IPS-18a (cell line): ENCODE measurements around the gene TMEM258.
A peak's percentile ranks its signal among the peaks of the same experiment; 100 is the strongest.

Experiments
- H3K27ac ChIP-seq: one replicate; pipeline ENCODE4 v1.5.1; 2013; ENCODE audit warnings: low read length
- H3K27me3 ChIP-seq: one replicate; pipeline ENCODE4 v1.6.1; 2013; ENCODE audit warnings: mild to moderate bottlenecking, low read length; ENCODE audit not compliant: control insufficient read depth, insufficient read depth
- H3K36me3 ChIP-seq: one replicate; pipeline ENCODE4 v1.6.1; 2013; ENCODE audit warnings: low read depth, low read length; ENCODE audit not compliant: control insufficient read depth
- H3K4me1 ChIP-seq: one replicate; pipeline ENCODE4 v1.6.1; 2013; ENCODE audit warnings: low read depth, low read length; ENCODE audit not compliant: control insufficient read depth
- H3K4me3 ChIP-seq: one replicate; pipeline ENCODE4 v1.5.1; 2013; ENCODE audit warnings: low read length
- H3K9ac ChIP-seq: one replicate; pipeline ENCODE4 v1.6.1; 2013; ENCODE audit warnings: mild to moderate bottlenecking, low read length, moderate library complexity
- H3K9me3 ChIP-seq: one replicate; pipeline ENCODE4 v1.6.1; 2013; ENCODE audit warnings: low read depth, low read length; ENCODE audit not compliant: control insufficient read depth

Gene TMEM258

GRCh38 chr11:61805146-61805545, 12.7 kb upstream of the TMEM258 start:
- H3K9me3 ChIP-seq: no peaks in the 10 kb centered on the region
- H3K9ac ChIP-seq: no peak overlapping the region
- H3K27me3 ChIP-seq: no peaks in the 10 kb centered on the region
- H3K36me3 ChIP-seq: peaks cover 87% of the 10 kb centered on the region
- no peaks in the 10 kb centered on the region for H3K4me1 ChIP-seq
- no peak overlapping the region for H3K4me3 ChIP-seq
- no peak overlapping the region for H3K27ac ChIP-seq

GRCh38 chr11:61803889-61804647, 11.7 kb upstream of the TMEM258 start:
- no peaks in the 10 kb centered on the region for H3K4me1 ChIP-seq
- peaks cover 84% of the 10 kb centered on the region for H3K36me3 ChIP-seq
- H3K27ac ChIP-seq: no peak overlapping the region
- no peaks in the 10 kb centered on the region for H3K9me3 ChIP-seq
- H3K4me3 ChIP-seq: no peak overlapping the region
- H3K27me3 ChIP-seq: no peaks in the 10 kb centered on the region
- H3K9ac ChIP-seq: no peak overlapping the region

- H3K27ac ChIP-seq: no peak overlapping the region
- no peaks in the 10 kb centered on the region for H3K27me3 ChIP-seq
- no peaks in the 10 kb centered on the region for H3K9me3 ChIP-seq
- no peak overlapping the region for H3K4me3 ChIP-seq
- peaks cover 73% of the 10 kb centered on the region for H3K36me3 ChIP-seq
- H3K9ac ChIP-seq: no peak overlapping the region
- no peaks in the 10 kb centered on the region for H3K4me1 ChIP-seq
These were observed 10.2 kb upstream of the TMEM258 start for GRCh38 chr11:61802605-61803004.

GRCh38 chr11:61800331-61801281, 8.2 kb upstream of the TMEM258 start:
- no peak overlapping the region for H3K27ac ChIP-seq

GRCh38 chr11:61799665-61800284, 7.4 kb upstream of the TMEM258 start:
- H3K9ac ChIP-seq: no peak overlapping the region

More at GRCh38 chr11:61800331-61801281, 8.2 kb upstream of the TMEM258 start:
- H3K4me1 ChIP-seq: no peaks in the 10 kb centered on the region
- H3K9ac ChIP-seq: no peak overlapping the region
- no peaks in the 10 kb centered on the region for H3K9me3 ChIP-seq
- H3K36me3 ChIP-seq: peaks cover 72% of the 10 kb centered on the region
- H3K27me3 ChIP-seq: no peaks in the 10 kb centered on the region
- H3K4me3 ChIP-seq: no peak overlapping the region

GRCh38 chr11:61797263-61797944, 5.0 kb upstream of the TMEM258 start:
- H3K9ac ChIP-seq: no peak overlapping the region
- H3K36me3 ChIP-seq: peaks cover 52% of the 10 kb centered on the region
- H3K27me3 ChIP-seq: no peaks in the 10 kb centered on the region

More at GRCh38 chr11:61799665-61800284, 7.4 kb upstream of the TMEM258 start:
- Histone ChIP-seq H3K36me3 (peaks cover 72% of the 10 kb centered on the region), H3K9me3 (no peaks in the 10 kb centered on the region), H3K4me1 (no peaks in the 10 kb centered on the region), H3K27me3 (no peaks in the 10 kb centered on the region), H3K4me3 (no peak overlapping the region), H3K27ac (no peak overlapping the region)

GRCh38 chr11:61795876-61796526, 3.6 kb upstream of the TMEM258 start:
- no peak overlapping the region for H3K27ac ChIP-seq

More at GRCh38 chr11:61797263-61797944, 5.0 kb upstream of the TMEM258 start:
- no peak overlapping the region for H3K4me3 ChIP-seq
- H3K4me1 ChIP-seq: no peaks in the 10 kb centered on the region
- H3K27ac ChIP-seq: no peak overlapping the region
- H3K9me3 ChIP-seq: no peaks in the 10 kb centered on the region

GRCh38 chr11:61795459-61795858, 3.1 kb upstream of the TMEM258 start:
- no peak overlapping the region for H3K27ac ChIP-seq
- H3K36me3 ChIP-seq: peaks cover 38% of the 10 kb centered on the region
- peaks cover 3% of the 10 kb centered on the region for H3K4me1 ChIP-seq
- no peak overlapping the region for H3K9ac ChIP-seq
- no peaks in the 10 kb centered on the region for H3K27me3 ChIP-seq
- H3K4me3 ChIP-seq: no peak overlapping the region
- H3K9me3 ChIP-seq: no peaks in the 10 kb centered on the region

More at GRCh38 chr11:61795876-61796526, 3.6 kb upstream of the TMEM258 start:
- Histone ChIP-seq H3K4me3 (no peak overlapping the region), H3K36me3 (peaks cover 39% of the 10 kb centered on the region), H3K9me3 (no peaks in the 10 kb centered on the region), H3K27me3 (no peaks in the 10 kb centered on the region), H3K9ac (no peak overlapping the region), H3K4me1 (peaks cover 3% of the 10 kb centered on the region)

GRCh38 chr11:61794579-61794978, 2.2 kb upstream of the TMEM258 start:
- Histone ChIP-seq H3K9ac (no peak overlapping the region), H3K9me3 (no peaks in the 10 kb centered on the region), H3K4me3 (no peak overlapping the region), H3K36me3 (peaks cover 46% of the 10 kb centered on the region), H3K27ac (peak overlapping the region; percentile 20), H3K4me1 (peaks cover 3% of the 10 kb centered on the region), H3K27me3 (no peaks in the 10 kb centered on the region)

GRCh38 chr11:61793829-61794204, 1.4 kb upstream of the TMEM258 start:
- H3K4me3 ChIP-seq: peak overlapping the region; percentile 80
- H3K9ac ChIP-seq: peak overlapping the region; percentile 96
- no peaks in the 10 kb centered on the region for H3K27me3 ChIP-seq
- H3K9me3 ChIP-seq: no peaks in the 10 kb centered on the region
- peaks cover 47% of the 10 kb centered on the region for H3K36me3 ChIP-seq
- no peak overlapping the region for H3K27ac ChIP-seq
- peaks cover 3% of the 10 kb centered on the region for H3K4me1 ChIP-seq
